ENCODE results near the gene ENAH. TPM values are rescaled to one million over a fixed set of nuclear protein-coding genes. Genes with fewer than 3 reads are reported as not detected.

Gene ENAH
- total RNA-seq, 1 experiment from 2014 or later, result 103 TPM

DNA sequence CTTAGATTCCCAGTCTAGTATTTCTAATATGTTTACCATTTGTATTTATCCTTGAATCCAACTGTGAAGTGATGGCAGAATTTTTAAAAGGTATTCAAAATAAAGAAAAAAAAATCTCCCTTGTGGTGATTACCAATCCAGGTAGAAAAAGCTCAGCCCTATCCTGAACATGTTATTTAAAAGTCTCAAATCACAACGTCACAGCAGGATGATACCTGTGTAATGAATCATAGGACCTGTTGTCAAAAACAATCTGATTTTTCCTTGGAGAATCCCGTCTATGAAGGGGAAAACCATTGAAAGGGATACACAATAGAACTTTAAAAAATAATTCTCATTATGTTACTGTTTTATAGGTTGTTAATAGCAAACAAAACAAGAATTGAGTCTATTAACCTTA, 148.1 kb downstream of the ENAH start:
- Mint-ChIP-seq H3K9me3 (ENCODE audit: low read depth, unreplicated experiment) (no peaks in the 10 kb centered on the region), H3K27ac (ENCODE audit: unreplicated experiment) (no peak overlapping the region)

GRCh38 chr1:225500624-225501192, 152.2 kb downstream of the ENAH start:
- H3K4me1 Mint-ChIP-seq (ENCODE audit: low read depth, unreplicated experiment), result no peaks in the 10 kb centered on the region
- no peaks in the 10 kb centered on the region for H3K27me3 Mint-ChIP-seq (ENCODE audit: unreplicated experiment)
- CTCF ChIA-PET, result interaction anchor here (1.6 kb wide), 1 partner anchor 8 kb away, joined by 3 read pairs; no protein-coding TSS in a partner anchor
- H3K36me3 Mint-ChIP-seq (ENCODE audit: insufficient read depth, unreplicated experiment), result peaks cover 11% of the 10 kb centered on the region
- H3K27ac Mint-ChIP-seq (ENCODE audit: unreplicated experiment), result no peak overlapping the region
- no peak overlapping the region for H3K4me3 Mint-ChIP-seq (ENCODE audit: low read depth, unreplicated experiment)
- DNase-seq, result no peak
- no peaks in the 10 kb centered on the region for H3K9me3 Mint-ChIP-seq (ENCODE audit: low read depth, unreplicated experiment)
- TF ChIP-seq, protein P1, sequence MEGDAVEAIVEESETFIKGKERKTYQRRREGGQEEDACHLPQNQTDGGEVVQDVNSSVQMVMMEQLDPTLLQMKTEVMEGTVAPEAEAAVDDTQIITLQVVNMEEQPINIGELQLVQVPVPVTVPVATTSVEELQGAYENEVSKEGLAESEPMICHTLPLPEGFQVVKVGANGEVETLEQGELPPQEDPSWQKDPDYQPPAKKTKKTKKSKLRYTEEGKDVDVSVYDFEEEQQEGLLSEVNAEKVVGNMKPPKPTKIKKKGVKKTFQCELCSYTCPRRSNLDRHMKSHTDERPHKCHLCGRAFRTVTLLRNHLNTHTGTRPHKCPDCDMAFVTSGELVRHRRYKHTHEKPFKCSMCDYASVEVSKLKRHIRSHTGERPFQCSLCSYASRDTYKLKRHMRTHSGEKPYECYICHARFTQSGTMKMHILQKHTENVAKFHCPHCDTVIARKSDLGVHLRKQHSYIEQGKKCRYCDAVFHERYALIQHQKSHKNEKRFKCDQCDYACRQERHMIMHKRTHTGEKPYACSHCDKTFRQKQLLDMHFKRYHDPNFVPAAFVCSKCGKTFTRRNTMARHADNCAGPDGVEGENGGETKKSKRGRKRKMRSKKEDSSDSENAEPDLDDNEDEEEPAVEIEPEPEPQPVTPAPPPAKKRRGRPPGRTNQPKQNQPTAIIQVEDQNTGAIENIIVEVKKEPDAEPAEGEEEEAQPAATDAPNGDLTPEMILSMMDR (IDR thresholded peaks at IDR 0.05; ENCODE audit: unreplicated experiment), result no peak
- BruUV-seq (replicated peaks), result no TSS peak
- intact Hi-C loops (cut with micrococcal nuclease; ENCODE audit: unreplicated experiment), result no loop called here

More for the DNA sequence above, 148.1 kb downstream of the ENAH start:
- DNase-seq, result no peak
- Mint-ChIP-seq H3K4me3 (ENCODE audit: low read depth, unreplicated experiment) (no peak overlapping the region), H3K27me3 (ENCODE audit: unreplicated experiment) (no peaks in the 10 kb centered on the region), H3K36me3 (ENCODE audit: insufficient read depth, unreplicated experiment) (peaks cover 7% of the 10 kb centered on the region), H3K4me1 (ENCODE audit: low read depth, unreplicated experiment) (peaks cover 14% of the 10 kb centered on the region)
- TF ChIP-seq, protein P1 (IDR thresholded peaks at IDR 0.05; ENCODE audit: unreplicated experiment), result no peak
- CTCF ChIA-PET, result no interaction called here
- intact Hi-C loops (cut with micrococcal nuclease; ENCODE audit: unreplicated experiment), result no loop called here
- no TSS peak for BruUV-seq (replicated peaks)

DNA sequence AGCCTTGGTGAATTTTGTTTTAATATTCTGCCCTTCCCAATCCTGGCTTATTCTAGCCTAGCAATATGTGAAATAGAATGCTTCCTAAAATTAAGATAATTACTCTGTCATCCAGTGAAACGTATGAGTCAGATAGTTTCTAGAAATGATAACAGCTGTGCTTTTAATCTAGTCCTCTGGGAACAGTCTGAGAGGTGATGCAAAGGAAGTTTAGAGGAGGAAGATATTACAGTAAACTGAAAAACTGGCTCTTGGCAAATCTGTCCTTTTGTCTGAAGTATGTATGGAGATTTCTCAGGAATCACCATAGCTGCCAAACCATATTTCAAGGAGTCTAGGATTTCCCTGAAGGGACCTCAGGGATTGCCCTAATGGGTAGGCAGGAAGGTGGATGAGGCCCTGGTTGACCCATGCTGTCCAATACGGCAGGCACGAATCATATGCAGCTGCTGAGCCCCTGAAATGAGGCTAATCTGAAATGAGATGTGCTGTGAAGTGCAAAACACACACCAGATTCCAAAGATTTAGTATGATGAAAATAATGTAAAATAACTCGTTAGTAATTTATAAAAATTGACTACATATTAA, 154.3 kb downstream of the ENAH start:
- intact Hi-C loops (cut with micrococcal nuclease; ENCODE audit: unreplicated experiment), result no loop called here
- Mint-ChIP-seq H3K9me3 (ENCODE audit: low read depth, unreplicated experiment) (no peaks in the 10 kb centered on the region), H3K4me3 (ENCODE audit: low read depth, unreplicated experiment) (no peak overlapping the region), H3K4me1 (ENCODE audit: low read depth, unreplicated experiment) (no peaks in the 10 kb centered on the region), H3K27me3 (ENCODE audit: unreplicated experiment) (no peaks in the 10 kb centered on the region), H3K36me3 (ENCODE audit: insufficient read depth, unreplicated experiment) (peaks cover 7% of the 10 kb centered on the region), H3K27ac (ENCODE audit: unreplicated experiment) (no peak overlapping the region)
- no peak for DNase-seq
- TF ChIP-seq, protein P1 (IDR thresholded peaks at IDR 0.05; ENCODE audit: unreplicated experiment), result no peak
- CTCF ChIA-PET, result no interaction called here
- no TSS peak for BruUV-seq (replicated peaks)

DNA sequence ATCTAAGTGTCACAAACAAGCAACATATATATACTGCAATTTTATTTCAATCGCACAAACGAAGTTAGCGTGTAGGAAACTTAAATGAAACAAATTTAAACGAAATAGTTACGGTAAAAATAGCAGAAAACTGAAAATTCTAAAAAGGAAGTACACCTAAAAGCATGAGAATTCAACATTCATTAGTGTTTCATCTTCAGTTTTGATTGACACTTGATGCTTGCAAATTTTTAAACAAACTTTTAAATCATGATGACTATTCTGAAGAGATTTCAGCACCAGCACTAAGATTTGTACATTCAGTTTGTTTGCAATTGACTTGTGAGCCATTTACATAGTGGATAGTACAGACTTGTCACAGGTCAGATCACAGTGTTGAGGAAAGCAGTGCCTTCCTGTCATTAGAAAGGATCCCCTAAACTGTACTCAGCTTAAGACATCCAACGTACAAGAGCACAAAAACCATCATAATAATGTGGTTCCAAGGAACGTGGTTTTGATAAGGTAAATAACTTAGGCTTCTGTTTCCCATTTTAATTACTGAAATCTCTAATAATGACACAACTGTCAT, 158.0 kb downstream of the ENAH start:
- intact Hi-C loops (cut with micrococcal nuclease; ENCODE audit: unreplicated experiment), result no loop called here
- Mint-ChIP-seq H3K4me1 (ENCODE audit: low read depth, unreplicated experiment) (no peaks in the 10 kb centered on the region), H3K9me3 (ENCODE audit: low read depth, unreplicated experiment) (no peaks in the 10 kb centered on the region), H3K4me3 (ENCODE audit: low read depth, unreplicated experiment) (no peak overlapping the region), H3K27me3 (ENCODE audit: unreplicated experiment) (no peaks in the 10 kb centered on the region), H3K27ac (ENCODE audit: unreplicated experiment) (no peak overlapping the region), H3K36me3 (ENCODE audit: insufficient read depth, unreplicated experiment) (peaks cover 7% of the 10 kb centered on the region)
- CTCF ChIA-PET, result no interaction called here
- no peak for DNase-seq
- TF ChIP-seq, protein P1 (IDR thresholded peaks at IDR 0.05; ENCODE audit: unreplicated experiment), result no peak
- BruUV-seq (replicated peaks), result no TSS peak

Data from Calu3 (cell line).